IPS-NIHi7 (cell line): Measurements from ENCODE around the gene SHB.

Experiments
- DNase-seq: peaks from one replicate; pipeline ENCODE4 v3.0.0; 2012; ENCODE audit warnings: mixed read lengths; ENCODE audit errors: extremely low spot score

SHB gene

DNA sequence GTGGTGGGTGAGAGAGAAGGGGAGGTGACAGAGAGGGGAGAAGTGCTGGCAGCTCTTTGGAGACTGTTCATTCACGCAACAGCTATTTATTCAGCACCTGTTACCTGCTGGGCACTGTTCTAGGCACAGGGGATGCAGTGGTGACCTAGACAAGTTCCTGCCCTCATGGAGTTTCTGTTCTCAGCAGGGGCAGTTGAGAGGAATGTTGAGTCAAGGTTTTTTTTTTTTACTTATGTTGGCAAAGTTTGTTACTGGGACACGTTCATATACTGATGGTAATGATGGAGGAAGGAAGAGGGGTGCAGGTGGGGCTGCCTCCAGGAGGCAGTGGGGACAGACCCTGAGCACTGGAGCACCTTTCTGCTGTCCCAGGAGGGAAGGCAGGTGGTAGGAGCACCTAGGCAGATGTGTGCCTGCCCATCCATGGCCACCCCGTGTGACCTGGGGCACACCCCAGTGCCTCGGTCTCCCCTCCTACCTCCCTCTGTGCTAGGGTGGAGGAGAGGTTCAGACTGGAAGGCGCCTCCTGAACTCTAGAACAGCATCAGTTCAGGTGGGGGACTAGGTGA, 115.7 kb downstream of the SHB start:
- no peak for DNase-seq

- no peak for DNase-seq
Measured at GRCh38 chr9:37952731-37953130, 116.3 kb downstream of the SHB start.

GRCh38 chr9:37951671-37952449, 117.2 kb downstream of the SHB start:
- DNase-seq, result no peak

- no peak for DNase-seq
Measured at GRCh38 chr9:37950561-37950960, 118.5 kb downstream of the SHB start.

GRCh38 chr9:37949576-37949975, 119.5 kb downstream of the SHB start:
- no peak for DNase-seq

GRCh38 chr9:37948417-37948980, 120.5 kb downstream of the SHB start:
- no peak for DNase-seq

DNA sequence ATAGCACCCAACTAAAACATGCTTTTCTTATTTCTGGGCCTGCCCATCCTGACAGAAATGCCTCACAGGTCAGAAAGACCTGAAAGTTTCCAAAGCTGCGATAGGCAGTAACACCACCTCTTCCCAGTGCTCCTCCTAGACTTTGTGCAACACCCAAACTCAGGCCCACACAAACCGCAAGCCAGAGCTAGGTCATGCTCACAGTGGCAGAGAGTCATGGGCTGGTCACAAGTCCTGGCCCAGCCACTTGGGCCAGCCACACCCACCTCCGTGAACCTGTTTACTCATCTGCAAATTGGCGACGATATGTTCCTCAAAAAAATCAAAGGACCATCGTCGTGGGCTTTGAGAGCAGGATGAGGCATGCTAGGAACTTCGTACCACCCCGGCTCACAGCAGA, 121.0 kb downstream of the SHB start:
- no peak for DNase-seq

GRCh38 chr9:37947471-37947870, 121.6 kb downstream of the SHB start:
- no peak for DNase-seq

- DNase-seq, result no peak
Measured at GRCh38 chr9:37946971-37947370, 122.1 kb downstream of the SHB start.

- DNase-seq, result no peak
Measured at GRCh38 chr9:37946041-37946440, 123.0 kb downstream of the SHB start.

- DNase-seq, result peak; percentile 32
Measured at GRCh38 chr9:37944671-37945481, 124.2 kb downstream of the SHB start.

GRCh38 chr9:37944266-37944650, 124.8 kb downstream of the SHB start:
- DNase-seq, result no peak

GRCh38 chr9:37943345-37944265, 125.4 kb downstream of the SHB start:
- DNase-seq, result no peak

DNA sequence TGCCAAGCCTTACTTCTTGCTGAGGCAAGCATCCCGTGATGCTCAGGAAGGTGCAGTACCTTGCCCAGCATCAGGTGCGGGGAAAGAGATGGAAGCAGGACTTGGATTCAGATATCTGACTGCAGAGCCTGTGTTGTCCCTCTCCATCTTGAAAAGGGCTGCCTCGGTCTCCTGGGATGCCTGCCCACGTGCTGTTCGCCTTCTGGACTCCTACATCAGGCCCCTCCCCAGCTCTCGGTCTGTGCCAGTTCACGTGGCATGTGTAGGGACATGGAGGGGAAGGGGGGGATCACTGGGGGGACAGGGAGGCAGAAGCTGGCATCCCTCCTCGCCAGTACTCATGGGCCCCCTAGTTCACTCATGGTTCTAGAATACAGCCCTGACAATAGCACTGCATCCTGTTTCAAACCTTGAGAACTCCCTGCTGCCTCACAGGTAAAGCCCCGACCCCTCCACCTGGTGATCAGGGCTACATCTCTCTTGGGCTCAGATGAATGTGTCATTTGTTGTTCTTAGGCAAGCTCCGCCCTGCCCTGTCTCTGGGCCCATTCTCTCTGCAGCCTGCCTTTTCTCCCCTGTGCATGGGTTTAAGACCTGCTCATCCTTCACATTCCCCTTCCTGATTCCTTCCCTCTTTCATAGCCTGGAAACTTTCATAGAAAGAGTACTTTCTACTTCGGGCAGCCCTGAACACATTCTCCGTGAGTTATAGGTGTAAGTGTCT, 126.2 kb downstream of the SHB start:
- no peak for DNase-seq

DNA sequence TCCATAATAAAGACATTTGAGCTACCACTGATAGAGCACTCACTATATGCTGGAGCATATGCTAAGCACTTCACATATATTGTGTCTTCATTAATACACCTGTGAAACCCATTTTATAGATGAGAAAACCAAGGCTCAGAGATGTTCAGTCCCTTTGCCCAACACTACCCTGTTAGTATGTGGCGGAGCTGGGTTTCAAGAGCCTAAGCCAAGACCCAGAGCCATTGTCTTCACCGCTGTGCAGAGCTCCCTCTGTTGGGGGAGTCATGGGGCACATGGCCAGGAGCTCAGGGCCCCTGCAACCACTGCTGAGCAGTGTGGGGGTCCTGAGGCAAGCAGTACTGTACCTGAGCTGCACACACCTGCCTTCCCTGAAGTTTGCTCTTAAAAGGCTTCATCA, 127.8 kb downstream of the SHB start:
- DNase-seq, result no peak

GRCh38 chr9:37939575-37940095, 129.4 kb downstream of the SHB start:
- DNase-seq, result no peak

DNA sequence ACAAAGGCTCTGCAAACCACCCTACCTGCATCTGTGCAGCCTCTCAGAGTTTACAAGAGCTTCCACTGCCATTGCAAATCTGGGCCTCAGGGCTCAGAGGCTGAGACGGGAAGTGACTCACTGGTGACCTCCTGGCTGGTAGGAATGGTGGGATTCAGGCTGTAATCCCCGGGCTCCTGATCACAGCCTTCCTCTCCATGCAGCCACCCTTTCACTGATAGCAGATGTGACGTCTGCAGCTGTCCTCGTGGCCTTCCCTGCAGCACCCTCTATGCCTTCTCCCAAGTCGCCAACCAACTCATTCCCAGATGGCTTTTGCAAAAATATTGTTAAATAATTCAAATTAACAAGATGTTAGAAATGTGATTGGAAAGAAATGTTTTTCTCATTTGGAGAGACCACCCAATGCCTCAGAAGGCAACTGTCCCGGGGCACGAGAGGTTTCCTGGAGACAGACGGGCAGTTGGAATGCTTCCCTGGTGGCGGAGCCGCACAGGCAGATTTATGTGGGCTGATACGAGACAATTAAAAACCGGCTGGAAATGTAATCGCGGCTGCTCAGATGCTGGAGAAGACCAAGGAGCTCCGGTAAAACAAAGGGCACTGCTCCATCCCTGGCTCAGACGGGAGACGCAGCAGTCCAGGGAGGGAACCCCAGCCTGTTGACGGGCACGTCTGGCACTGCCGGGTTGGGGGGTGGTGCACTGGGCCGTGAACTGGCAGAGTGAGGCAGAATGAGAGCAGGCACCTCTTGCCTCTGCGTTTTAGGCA, 130.7 kb downstream of the SHB start:
- DNase-seq, result peak; percentile 58

DNA sequence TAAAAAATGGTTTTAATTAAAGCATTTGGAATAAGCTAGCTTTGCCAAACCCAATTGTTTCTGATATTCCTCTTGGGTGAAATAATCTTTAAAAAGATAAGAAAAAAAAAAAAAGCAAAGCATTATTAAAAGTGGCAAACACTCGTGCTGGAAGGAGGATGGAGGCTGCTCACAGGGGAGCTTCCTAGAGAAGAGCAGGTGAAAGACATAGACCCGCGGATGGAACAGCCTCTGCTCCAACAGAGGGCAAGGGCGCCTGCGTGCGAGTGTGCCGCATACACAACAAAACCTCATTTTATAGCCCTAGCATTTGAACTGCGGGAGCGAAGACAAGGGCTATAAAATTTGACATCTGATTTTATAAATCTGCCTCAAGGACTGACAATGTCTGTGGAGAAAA, 131.7 kb downstream of the SHB start:
- no peak for DNase-seq

GRCh38 chr9:37936965-37937364, 132.1 kb downstream of the SHB start:
- peak; percentile 52 for DNase-seq

DNA sequence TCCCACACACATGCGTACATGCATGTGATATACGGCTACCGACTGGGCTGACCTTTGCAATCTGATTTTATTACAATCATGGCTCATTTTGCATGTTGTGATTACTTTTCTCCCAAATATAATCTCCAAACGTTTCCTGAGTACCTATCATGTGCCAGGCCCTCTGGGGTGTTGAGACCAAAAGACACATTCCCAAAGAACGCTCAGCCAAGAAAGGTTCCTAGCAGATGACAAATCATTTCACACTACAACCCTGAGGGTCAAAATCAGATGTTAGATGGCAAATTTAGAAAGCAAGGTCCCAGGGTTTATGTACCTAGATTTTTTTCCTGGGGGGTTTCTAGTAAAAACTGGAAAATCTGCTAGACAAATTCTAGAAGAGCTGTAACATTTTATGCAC, 132.7 kb downstream of the SHB start:
- no peak for DNase-seq
